ENCODE measurements around the gene FGR. TPM values are rescaled to one million over a fixed set of nuclear protein-coding genes. Genes with fewer than 3 reads are reported as not detected.

FGR gene
- total and polyA plus RNA-seq, 8 donors, result 0.51 to 6.8 (median 3.1) TPM

DNA sequence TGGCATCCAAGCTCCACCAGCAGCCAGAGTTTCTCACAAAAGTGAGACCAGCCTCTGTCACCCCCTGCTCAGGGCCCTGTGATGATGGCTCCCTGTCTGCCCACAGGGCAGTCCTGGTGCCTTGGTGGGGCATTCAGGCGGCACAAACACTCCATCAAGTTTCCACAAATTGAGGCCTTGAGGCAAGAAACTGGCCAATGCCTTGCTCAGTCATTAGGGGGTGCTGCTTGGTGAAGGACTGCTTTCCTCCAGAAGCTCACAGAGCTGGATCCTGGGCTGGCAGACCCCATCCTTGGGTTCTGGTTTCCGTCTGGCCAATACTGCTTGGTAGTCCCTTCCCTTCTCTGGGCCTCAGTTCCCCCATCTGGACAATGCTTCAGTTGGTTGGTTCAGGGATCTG, 18.5 kb downstream of the FGR start:
- Histone ChIP-seq H3K36me3 (no peaks in the 10 kb centered on the region), H3K27ac (no peak overlapping the region), H3K4me1 (no peaks in the 10 kb centered on the region), H3K27me3 (no peaks in the 10 kb centered on the region), H3K4me3 (no peak overlapping the region), H3K9me3 (no peaks in the 10 kb centered on the region)
- DNase-seq (no peak), ATAC-seq (no peak), FAIRE-seq (no peak)
- no peak for TF ChIP-seq CTCF (IDR thresholded peaks at IDR 0.05)
- intact Hi-C loops (cut with DNase I), result no loop called here
- 95 to 97% methylated on average over 2 of the region's 2 CpGs for WGBS, 2 donors

DNA sequence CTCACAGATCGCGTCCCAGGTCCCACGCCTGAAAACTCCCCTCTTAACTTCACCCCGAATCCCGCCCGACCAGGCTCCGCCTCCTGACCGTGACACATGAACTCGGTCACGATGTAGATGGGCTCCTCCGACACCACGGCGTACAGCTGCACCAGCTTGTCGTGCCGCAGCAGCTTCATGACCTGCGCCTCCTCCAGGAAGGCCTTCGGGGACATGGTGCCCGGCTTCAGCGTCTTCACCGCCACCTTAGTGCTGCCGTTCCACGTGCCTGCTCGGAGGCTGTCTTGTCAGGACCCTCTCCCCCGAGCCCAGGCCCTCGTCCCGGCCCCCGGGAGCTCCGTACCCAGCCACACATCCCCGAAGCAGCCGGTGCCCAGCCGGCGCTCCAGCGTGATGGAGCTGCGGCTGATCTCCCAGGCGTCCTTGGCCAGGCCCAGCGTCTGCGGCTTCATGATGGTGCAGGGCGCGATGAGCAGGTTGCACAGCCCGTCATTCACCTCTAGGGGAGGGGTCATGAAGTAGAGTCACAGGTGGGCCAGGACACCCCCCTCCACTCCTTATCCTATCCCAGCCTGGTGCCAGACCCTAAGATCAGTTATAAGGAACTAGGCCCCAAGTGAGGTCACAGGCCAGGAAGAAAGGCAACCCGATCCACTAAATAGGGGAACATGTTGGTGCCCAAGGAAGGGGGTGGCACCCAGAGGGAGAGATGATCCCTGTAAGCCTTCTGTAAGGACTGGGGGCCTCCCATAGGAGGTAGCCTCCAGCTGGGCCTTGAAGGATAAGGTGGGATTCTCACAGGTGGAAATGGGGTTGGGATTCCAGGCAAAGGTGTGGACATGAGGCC, 19.4 kb downstream of the FGR start:
- FAIRE-seq (no peak), DNase-seq (no peak), ATAC-seq (no peak)
- intact Hi-C loops (cut with DNase I), result no loop called here
- no peak overlapping the region for H3K27ac ChIP-seq
- no peak for TF ChIP-seq CTCF (IDR thresholded peaks at IDR 0.05)
- no peaks in the 10 kb centered on the region for H3K4me1 ChIP-seq
- no peaks in the 10 kb centered on the region for H3K36me3 ChIP-seq
- H3K9me3 ChIP-seq, result no peaks in the 10 kb centered on the region
- 77 to 79% methylated on average over 41 of the region's 41 CpGs for WGBS, 2 donors
- H3K4me3 ChIP-seq, result no peak overlapping the region
- no peaks in the 10 kb centered on the region for H3K27me3 ChIP-seq

GRCh38 chr1:27614625-27615344, 20.2 kb downstream of the FGR start:
- no peaks in the 10 kb centered on the region for H3K36me3 ChIP-seq
- H3K27me3 ChIP-seq, result no peaks in the 10 kb centered on the region
- 26 to 30% methylated on average over 24 to 26 of the region's 26 CpGs for WGBS, 2 donors
- ATAC-seq (no peak), DNase-seq (no peak), FAIRE-seq (no peak)
- H3K4me3 ChIP-seq, result no peak overlapping the region
- intact Hi-C loops (cut with DNase I), result no loop called here
- H3K9me3 ChIP-seq, result no peaks in the 10 kb centered on the region
- TF ChIP-seq CTCF (IDR thresholded peaks at IDR 0.05), result no peak
- H3K27ac ChIP-seq, result no peak overlapping the region
- no peaks in the 10 kb centered on the region for H3K4me1 ChIP-seq

DNA sequence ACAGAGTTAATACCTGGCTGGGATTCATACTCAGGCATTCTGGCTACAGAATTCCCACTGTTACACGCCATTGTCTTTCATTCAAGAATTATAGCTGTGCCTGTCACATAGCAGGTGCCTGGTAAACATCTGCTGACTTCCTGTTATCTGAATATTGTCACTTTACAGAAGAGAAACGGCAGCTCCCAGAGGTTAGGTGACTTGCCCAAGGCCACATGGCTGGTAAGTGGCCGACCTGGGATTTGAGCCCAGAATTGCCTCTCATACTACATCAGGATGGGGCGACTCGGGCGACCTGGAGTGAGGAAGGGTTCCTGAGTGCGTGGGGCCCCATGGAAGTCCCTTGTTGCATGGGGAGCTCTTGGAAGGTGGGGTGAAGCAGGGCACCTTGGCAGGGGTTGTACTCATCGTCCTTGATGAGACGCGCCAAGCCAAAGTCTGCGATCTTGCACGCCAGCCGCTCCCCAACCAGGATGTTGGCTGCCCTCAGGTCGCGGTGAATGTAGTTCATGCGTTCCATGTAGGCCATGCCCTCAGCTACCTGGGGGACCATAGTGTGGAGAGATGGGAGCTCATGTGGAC, 20.9 kb downstream of the FGR start:
- TF ChIP-seq CTCF (IDR thresholded peaks at IDR 0.05), result no peak
- Histone ChIP-seq H3K36me3 (no peaks in the 10 kb centered on the region), H3K4me3 (no peak overlapping the region), H3K4me1 (no peaks in the 10 kb centered on the region), H3K27me3 (no peaks in the 10 kb centered on the region), H3K9me3 (no peaks in the 10 kb centered on the region), H3K27ac (no peak overlapping the region)
- ATAC-seq (peak in 2 of 4 donors; percentile 19 to 49), FAIRE-seq (no peak), DNase-seq (no peak)
- 39 to 47% methylated on average over 16 of the region's 16 CpGs for WGBS, 2 donors
- intact Hi-C loops (cut with DNase I), result no loop called here

Data from pancreas (tissue), 10 donors.